Endodermal cell (in vitro differentiated cells): ENCODE measurements around the gene SPDYA. TPM values are rescaled to one million over a fixed set of nuclear protein-coding genes. Genes with fewer than 3 reads are reported as not detected.

Source experiments
- DNase-seq: peaks from one replicate; pipeline ENCODE4 v3.0.0-alpha.2; 2017
- H3K27ac ChIP-seq: 2 replicates; pipeline ENCODE4 v1.5.1; 2013; ENCODE audit warnings: mild to moderate bottlenecking, low read depth, low read length, moderate library complexity
- H3K27me3 ChIP-seq: 2 replicates; pipeline ENCODE4 v1.6.1; 2013; ENCODE audit warnings: mild to moderate bottlenecking, low read length, moderate library complexity; ENCODE audit not compliant: insufficient read depth, control insufficient read depth, poor library complexity, severe bottlenecking
- H3K36me3 ChIP-seq: 2 replicates; pipeline ENCODE4 v1.7.0; 2013; ENCODE audit warnings: mild to moderate bottlenecking, low read length, moderate library complexity; ENCODE audit not compliant: control insufficient read depth, insufficient read depth
- H3K4me1 ChIP-seq: one replicate; pipeline ENCODE4 v1.7.0; 2013; ENCODE audit warnings: low read length; ENCODE audit not compliant: control insufficient read depth, insufficient read depth
- H3K4me3 ChIP-seq: 2 replicates; pipeline ENCODE4 v1.5.1; 2013; ENCODE audit warnings: mild to moderate bottlenecking, low read length, moderate library complexity
- H3K9ac ChIP-seq: 2 replicates; pipeline ENCODE4 v1.6.1; 2013; ENCODE audit warnings: mild to moderate bottlenecking, low read length, moderate library complexity; ENCODE audit not compliant: poor library complexity, severe bottlenecking; ENCODE audit errors: extremely low read depth
- H3K9me3 ChIP-seq: 2 replicates; pipeline ENCODE4 v1.6.1; 2013; ENCODE audit warnings: mild to moderate bottlenecking, low read length, moderate library complexity; ENCODE audit not compliant: control insufficient read depth
- H3K27ac Mint-ChIP-seq: 2 replicates; pipeline ENCODE4 v1.8.0; 2020; ENCODE audit warnings: mixed read lengths
- H3K27me3 Mint-ChIP-seq: 2 replicates; pipeline ENCODE4 v1.8.0; 2021; ENCODE audit warnings: mild to moderate bottlenecking, mixed read lengths; ENCODE audit not compliant: insufficient read depth
- H3K36me3 Mint-ChIP-seq: 2 replicates; pipeline ENCODE4 v1.8.0; 2020; ENCODE audit warnings: low read depth, mixed read lengths
- H3K4me1 Mint-ChIP-seq: 2 replicates; pipeline ENCODE4 v1.8.0; 2020; ENCODE audit warnings: mixed read lengths
- H3K4me3 Mint-ChIP-seq: 2 replicates; pipeline ENCODE4 v1.8.0; 2020; ENCODE audit warnings: mild to moderate bottlenecking, moderate library complexity, mixed read lengths
- H3K9me3 Mint-ChIP-seq: 2 replicates; pipeline ENCODE4 v1.8.0; 2020; ENCODE audit warnings: mild to moderate bottlenecking, mixed read lengths
- WGBS, 2 experiments: methylation state at CpG; one replicate each; pipeline versions ENCODE4 v1.1.5 to v1.1.7; 2013; ENCODE audit warnings: missing lambda C conversion rate in 2 of 2, mixed read lengths in 1 of 2; ENCODE audit not compliant: insufficient coverage in 1 of 2, insufficient read length in 1 of 2; 5-methylcytosine and 5-hydroxymethylcytosine counted together
- total RNA-seq, 2 donors: library from RNA; stranded (reverse); fragmentation: NEBNext Ultra II Directional in 1 of 2; extraction: Animal tissue kit (Norgen Biotek cat#: 25700) in 1 of 2; gene quantifications; 2 replicates in 1 of 2; 3 replicates in 1 of 2; pipeline ENCODE4 v1.2.1, GENCODE V29; 2021
- TF ChIP-seq, protein P1 (sequence below): fragments of 200-600 bp; sonication (generic); conservative IDR thresholded peaks from 2 replicates; pipeline ENCODE4 v1.5.0; 2021; ENCODE audit warnings: antibody characterized with exemption, mild to moderate bottlenecking

The SPDYA gene
- total RNA-seq, 2 donors from 2014 or later = 0.91 to 1.6 TPM

GRCh38 chr2:28880193-28880592 is 69.6 kb downstream of the SPDYA start:
- no peak overlapping the region for H3K9ac ChIP-seq
- H3K36me3 ChIP-seq = no peaks in the 10 kb centered on the region
- WGBS, 2 experiments = 95% methylated on average over 1 of the region's 1 CpG; no CpG with 5 or more reads in 1 of the 2 experiments
- no peak overlapping the region for H3K4me3 ChIP-seq
- DNase-seq = no peak
- H3K9me3 Mint-ChIP-seq = no peaks in the 10 kb centered on the region
- no peaks in the 10 kb centered on the region for H3K9me3 ChIP-seq
- no peaks in the 10 kb centered on the region for H3K36me3 Mint-ChIP-seq
- H3K27me3 Mint-ChIP-seq = peaks cover 29% of the 10 kb centered on the region
- no peak overlapping the region for H3K4me3 Mint-ChIP-seq
- H3K27ac Mint-ChIP-seq = no peak overlapping the region
- H3K4me1 ChIP-seq = no peaks in the 10 kb centered on the region
- TF ChIP-seq, protein P1, sequence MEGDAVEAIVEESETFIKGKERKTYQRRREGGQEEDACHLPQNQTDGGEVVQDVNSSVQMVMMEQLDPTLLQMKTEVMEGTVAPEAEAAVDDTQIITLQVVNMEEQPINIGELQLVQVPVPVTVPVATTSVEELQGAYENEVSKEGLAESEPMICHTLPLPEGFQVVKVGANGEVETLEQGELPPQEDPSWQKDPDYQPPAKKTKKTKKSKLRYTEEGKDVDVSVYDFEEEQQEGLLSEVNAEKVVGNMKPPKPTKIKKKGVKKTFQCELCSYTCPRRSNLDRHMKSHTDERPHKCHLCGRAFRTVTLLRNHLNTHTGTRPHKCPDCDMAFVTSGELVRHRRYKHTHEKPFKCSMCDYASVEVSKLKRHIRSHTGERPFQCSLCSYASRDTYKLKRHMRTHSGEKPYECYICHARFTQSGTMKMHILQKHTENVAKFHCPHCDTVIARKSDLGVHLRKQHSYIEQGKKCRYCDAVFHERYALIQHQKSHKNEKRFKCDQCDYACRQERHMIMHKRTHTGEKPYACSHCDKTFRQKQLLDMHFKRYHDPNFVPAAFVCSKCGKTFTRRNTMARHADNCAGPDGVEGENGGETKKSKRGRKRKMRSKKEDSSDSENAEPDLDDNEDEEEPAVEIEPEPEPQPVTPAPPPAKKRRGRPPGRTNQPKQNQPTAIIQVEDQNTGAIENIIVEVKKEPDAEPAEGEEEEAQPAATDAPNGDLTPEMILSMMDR = no peak
- H3K4me1 Mint-ChIP-seq = no peaks in the 10 kb centered on the region
- no peak overlapping the region for H3K27ac ChIP-seq
- peaks cover 37% of the 10 kb centered on the region for H3K27me3 ChIP-seq

GRCh38 chr2:28893488-28893887 is 82.9 kb downstream of the SPDYA start:
- TF ChIP-seq, protein P1 = no peak
- Histone ChIP-seq H3K9ac (no peak overlapping the region), H3K9me3 (no peaks in the 10 kb centered on the region), H3K27me3 (peaks cover 34% of the 10 kb centered on the region), H3K36me3 (no peaks in the 10 kb centered on the region), H3K4me1 (peaks cover 2% of the 10 kb centered on the region), H3K27ac (no peak overlapping the region), H3K4me3 (no peak overlapping the region)
- Mint-ChIP-seq H3K27ac (no peak overlapping the region), H3K9me3 (no peaks in the 10 kb centered on the region), H3K27me3 (peaks cover 7% of the 10 kb centered on the region), H3K36me3 (no peaks in the 10 kb centered on the region), H3K4me3 (peak overlapping the region; percentile 90), H3K4me1 (peaks cover 23% of the 10 kb centered on the region)
- 82 to 96% methylated on average over 11 to 20 of the region's 21 CpGs for WGBS, 2 experiments
- DNase-seq = no peak

- TF ChIP-seq, protein P1 = no peak
- peaks cover 30% of the 10 kb centered on the region for H3K4me1 Mint-ChIP-seq
- H3K27ac ChIP-seq = peak within 1 kb of the TSS; percentile 82
- peaks cover 2% of the 10 kb centered on the region for H3K27me3 Mint-ChIP-seq
- no peaks in the 10 kb centered on the region for H3K36me3 ChIP-seq
- 0 to 1% methylated on average over 19 to 79 of the region's 79 CpGs for WGBS, 2 experiments
- peak; percentile 99 for DNase-seq
- peak within 1 kb of the TSS; percentile 90 for H3K27ac Mint-ChIP-seq
- H3K4me1 ChIP-seq = peaks cover 2% of the 10 kb centered on the region
- peak within 1 kb of the TSS; percentile 89 for H3K9ac ChIP-seq
- H3K9me3 ChIP-seq = no peaks in the 10 kb centered on the region
- no peaks in the 10 kb centered on the region for H3K9me3 Mint-ChIP-seq
- H3K4me3 Mint-ChIP-seq = peak within 1 kb of the TSS; percentile 90
- H3K4me3 ChIP-seq = peak within 1 kb of the TSS; percentile 97
- H3K36me3 Mint-ChIP-seq = no peaks in the 10 kb centered on the region
- H3K27me3 ChIP-seq = peaks cover 33% of the 10 kb centered on the region
These were observed 84.0 kb downstream of the SPDYA start, which contains the start of gene WDR43 for GRCh38 chr2:28894470-28895188. WDR43 (plus strand) TSS chr2:28894667; CDS start chr2:28894699, 32 bp downstream.
